ENCODE results near the gene EPS8L1. TPM values are rescaled to one million over a fixed set of nuclear protein-coding genes. Genes with fewer than 3 reads are reported as not detected.

The EPS8L1 gene
- polyA plus RNA-seq, 1 of the 3 experiments (the other 2 are of a cell fraction) = 12.9 TPM

- TF ChIP-seq RCOR1 (IDR thresholded peaks at IDR 0.05; ENCODE audit: low read length) = no peak
- TF ChIP-seq YY1 (IDR thresholded peaks at IDR 0.05; ENCODE audit: low read depth) = no peak
Observed at GRCh38 chr19:55042688-55043087, 33.0 kb upstream of the EPS8L1 start (continued).

- H3K27me3 ChIP-seq (ENCODE audit: insufficient read depth) = no peaks in the 10 kb centered on the region
- no peak for DNase-seq
Observed at GRCh38 chr19:55044286-55044685, 31.4 kb upstream of the EPS8L1 start.

More at GRCh38 chr19:55044286-55044685, 31.4 kb upstream of the EPS8L1 start:
- no peaks in the 10 kb centered on the region for H3K9me3 ChIP-seq
- H3K36me3 ChIP-seq (replicated peaks in 1 of 2; ENCODE audit: control insufficient read depth in 1 of 2, insufficient read depth in 2 of 2, low read length in 1 of 2) = peaks cover 0 to 43% of the 10 kb centered on the region in 2 experiments
- WGBS (ENCODE audit: low lambda C conversion rate) = 97% methylated on average over 3 of the region's 5 CpGs
- TF ChIP-seq SMC3 (IDR thresholded peaks at IDR 0.05; ENCODE audit: low read depth, low read length) (no peak), CHD2 (IDR thresholded peaks at IDR 0.05; ENCODE audit: low read length, partially characterized antibody) (no peak), FOSL2 (IDR thresholded peaks at IDR 0.05; ENCODE audit: borderline replicate concordance, low read depth) (no peak), NRF1 (IDR thresholded peaks at IDR 0.05; ENCODE audit: low read depth, low read length) (no peak), FOXM1 (IDR thresholded peaks at IDR 0.05; ENCODE audit: low read depth) (no peak), GATA2 (CRISPR knock-in tag; IDR thresholded peaks at IDR 0.05) (no peak), TCF12 (IDR thresholded peaks at IDR 0.05) (no peak), POLR2AphosphoS5 (IDR thresholded peaks at IDR 0.05; ENCODE audit: low read depth, low read length) (no peak), RCOR1 (IDR thresholded peaks at IDR 0.05; ENCODE audit: low read length) (no peak), IRF3 (IDR thresholded peaks at IDR 0.05; ENCODE audit: low read depth, low read length) (no peak), REST (IDR thresholded peaks at IDR 0.05; ENCODE audit: low read depth, low read length) (no peak), MAX (IDR thresholded peaks at IDR 0.05; ENCODE audit: low read depth) (no peak), FOXJ3 (CRISPR knock-in tag; IDR thresholded peaks at IDR 0.05) (no peak), EZH2phosphoT487 (IDR thresholded peaks at IDR 0.05; ENCODE audit: borderline replicate concordance, low read depth) (no peak), EP300 (IDR thresholded peaks at IDR 0.05; ENCODE audit: borderline replicate concordance in 1 of 2, low read depth in 1 of 2, low read length in 1 of 2) (no peak), CTCF (IDR thresholded peaks at IDR 0.05) (no peak)
- CTCF ChIA-PET = no interaction called here
- H3K4me1 ChIP-seq (ENCODE audit: control insufficient read depth in 1 of 2, insufficient read depth in 2 of 2, low read depth in 1 of 2, low read length in 1 of 2) = no peaks in the 10 kb centered on the region
- no peaks in the 10 kb centered on the region for H3K9me2 ChIP-seq
- no peaks in the 10 kb centered on the region for H4K20me1 ChIP-seq (ENCODE audit: insufficient read depth)
- H2AFZ ChIP-seq (ENCODE audit: low read depth) = no peak overlapping the region
- H3K4me2 ChIP-seq = no peak overlapping the region
- no peak overlapping the region for H3K4me3 ChIP-seq (ENCODE audit: low read depth in 2 of 2, low read length in 1 of 2)
- no peaks in the 10 kb centered on the region for H3K79me2 ChIP-seq (ENCODE audit: insufficient read depth)
- H3K9ac ChIP-seq = no peak overlapping the region
- H3F3A ChIP-seq (replicated peaks; ENCODE audit: insufficient read depth) = no peaks in the 10 kb centered on the region
- POLR2A ChIA-PET = no interaction called here
- no peak overlapping the region for H3K27ac ChIP-seq (ENCODE audit: low read depth in 2 of 2, low read length in 1 of 2)
